ENCODE data around the gene FGFR2. TPM values are rescaled to one million over a fixed set of nuclear protein-coding genes. Genes with fewer than 3 reads are reported as not detected.
"Not testable (repeated sequence)": the region's sequence is repeated elsewhere in the genome, so short reads cannot be mapped to it uniquely, and the experiment has no call there.

FGFR2 gene
- total and polyA plus RNA-seq, 8 donors, result 48.0 to 350 (median 278) TPM

DNA sequence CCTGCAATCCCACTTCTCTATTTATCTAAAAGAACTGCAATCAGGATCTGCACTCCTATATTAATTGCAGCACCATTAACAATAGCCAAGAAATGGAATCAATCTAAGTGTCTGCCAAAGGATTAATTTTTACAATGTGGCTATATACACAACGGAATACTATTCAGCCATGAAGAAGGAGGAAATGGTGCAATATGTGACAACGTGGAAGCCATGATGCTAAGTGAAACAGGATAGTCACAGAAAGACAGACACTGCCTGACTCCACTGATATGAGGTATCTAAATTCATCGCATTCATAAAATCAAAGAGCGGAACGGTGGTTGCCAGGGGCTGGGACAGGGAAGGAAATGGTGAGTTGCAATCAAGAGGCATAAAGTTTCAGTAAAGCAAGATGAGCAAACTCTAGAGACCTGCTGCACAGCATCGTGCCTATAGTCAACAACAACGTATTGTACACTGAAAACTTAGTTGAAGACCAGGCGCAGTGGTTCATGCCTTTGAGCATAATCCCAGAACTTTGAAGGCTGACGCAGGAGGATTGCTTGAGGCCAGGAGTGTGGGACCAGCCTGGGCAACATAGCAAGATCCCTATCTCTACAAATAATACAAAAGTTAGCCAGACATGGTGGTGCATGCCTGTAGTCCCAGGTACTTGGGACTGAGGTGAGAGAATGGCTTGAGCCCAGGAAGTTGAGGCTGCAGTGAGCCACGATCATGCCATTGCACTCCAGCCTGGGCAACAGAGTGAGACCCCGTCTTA lies 76.3 kb downstream of the FGFR2 start:
- ATAC-seq (no peak), DNase-seq (no peak)
- Histone ChIP-seq H3K27ac (no peak overlapping the region), H3K36me3 (no peaks in the 10 kb centered on the region), H3K27me3 (no peaks in the 10 kb centered on the region), H3K4me1 (peaks cover 0 to 5% of the 10 kb centered on the region in 2 donors), H3K4me3 (no peak overlapping the region), H3K9me3 (no peaks in the 10 kb centered on the region)
- TF ChIP-seq, protein P1, sequence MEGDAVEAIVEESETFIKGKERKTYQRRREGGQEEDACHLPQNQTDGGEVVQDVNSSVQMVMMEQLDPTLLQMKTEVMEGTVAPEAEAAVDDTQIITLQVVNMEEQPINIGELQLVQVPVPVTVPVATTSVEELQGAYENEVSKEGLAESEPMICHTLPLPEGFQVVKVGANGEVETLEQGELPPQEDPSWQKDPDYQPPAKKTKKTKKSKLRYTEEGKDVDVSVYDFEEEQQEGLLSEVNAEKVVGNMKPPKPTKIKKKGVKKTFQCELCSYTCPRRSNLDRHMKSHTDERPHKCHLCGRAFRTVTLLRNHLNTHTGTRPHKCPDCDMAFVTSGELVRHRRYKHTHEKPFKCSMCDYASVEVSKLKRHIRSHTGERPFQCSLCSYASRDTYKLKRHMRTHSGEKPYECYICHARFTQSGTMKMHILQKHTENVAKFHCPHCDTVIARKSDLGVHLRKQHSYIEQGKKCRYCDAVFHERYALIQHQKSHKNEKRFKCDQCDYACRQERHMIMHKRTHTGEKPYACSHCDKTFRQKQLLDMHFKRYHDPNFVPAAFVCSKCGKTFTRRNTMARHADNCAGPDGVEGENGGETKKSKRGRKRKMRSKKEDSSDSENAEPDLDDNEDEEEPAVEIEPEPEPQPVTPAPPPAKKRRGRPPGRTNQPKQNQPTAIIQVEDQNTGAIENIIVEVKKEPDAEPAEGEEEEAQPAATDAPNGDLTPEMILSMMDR (IDR thresholded peaks at IDR 0.05), result no peak
- intact Hi-C loops (cut with DNase I), result no loop called here

DNA sequence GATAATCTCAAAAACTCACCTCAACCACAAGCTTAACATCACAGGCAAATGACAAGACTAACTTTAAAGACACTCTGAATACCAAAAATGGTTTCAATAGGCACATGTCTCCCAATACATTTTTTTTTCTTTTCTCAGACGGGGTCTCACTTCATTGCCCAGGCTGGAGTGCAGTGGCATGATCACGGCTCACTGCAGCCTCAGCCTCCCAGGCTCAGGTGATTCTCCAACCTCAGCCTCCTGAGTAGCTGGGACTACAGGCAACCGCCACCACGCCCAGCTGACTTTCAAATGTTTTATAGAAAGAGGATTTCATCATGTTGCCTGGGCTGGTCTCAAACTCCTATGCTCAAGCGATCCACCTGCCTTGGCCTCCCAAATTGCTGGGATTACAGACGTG lies 77.7 kb downstream of the FGFR2 start:
- H3K27ac ChIP-seq; H3K36me3 ChIP-seq; H3K27me3 ChIP-seq; H3K4me3 ChIP-seq; DNase-seq; ATAC-seq; intact Hi-C loops (cut with DNase I); H3K4me1 ChIP-seq; H3K9me3 ChIP-seq: not testable (repeated sequence)

DNA sequence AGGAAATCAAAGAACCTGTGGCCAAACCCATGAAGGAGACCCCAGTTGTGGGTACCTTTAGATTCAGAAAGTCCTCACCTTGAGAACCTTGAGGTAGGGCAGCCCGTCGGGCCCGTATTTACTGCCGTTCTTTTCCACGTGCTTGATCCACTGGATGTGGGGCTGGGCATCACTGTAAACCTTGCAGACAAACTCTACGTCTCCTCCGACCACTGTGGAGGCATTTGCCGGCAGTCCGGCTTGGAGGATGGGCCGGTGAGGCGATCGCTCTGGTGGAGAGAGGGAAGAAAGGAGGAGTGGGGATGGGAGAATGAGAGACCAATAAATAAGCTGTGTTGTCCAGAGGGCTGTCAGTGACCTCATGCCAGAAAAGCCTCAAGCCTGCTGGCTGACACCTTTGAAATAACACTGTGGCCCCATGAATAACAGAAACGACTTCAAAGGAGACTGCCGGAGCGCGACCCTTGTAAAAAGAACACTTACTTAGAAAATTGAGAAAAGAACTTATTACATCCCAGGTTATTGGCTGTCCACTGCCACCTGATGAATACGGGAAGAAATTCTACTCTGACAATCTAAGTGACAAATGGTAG lies 78.2 kb downstream of the FGFR2 start:
- no peaks in the 10 kb centered on the region for H3K9me3 ChIP-seq
- ATAC-seq (no peak), DNase-seq (peak in 1 of 4 donors; percentile 72)
- intact Hi-C loops (cut with DNase I), result no loop called here
- no peaks in the 10 kb centered on the region for H3K36me3 ChIP-seq
- H3K4me1 ChIP-seq, result peaks cover 0 to 2% of the 10 kb centered on the region in 2 donors
- TF ChIP-seq, protein P1 (IDR thresholded peaks at IDR 0.05), result no peak
- no peak overlapping the region for H3K4me3 ChIP-seq
- no peaks in the 10 kb centered on the region for H3K27me3 ChIP-seq
- no peak overlapping the region for H3K27ac ChIP-seq

DNA sequence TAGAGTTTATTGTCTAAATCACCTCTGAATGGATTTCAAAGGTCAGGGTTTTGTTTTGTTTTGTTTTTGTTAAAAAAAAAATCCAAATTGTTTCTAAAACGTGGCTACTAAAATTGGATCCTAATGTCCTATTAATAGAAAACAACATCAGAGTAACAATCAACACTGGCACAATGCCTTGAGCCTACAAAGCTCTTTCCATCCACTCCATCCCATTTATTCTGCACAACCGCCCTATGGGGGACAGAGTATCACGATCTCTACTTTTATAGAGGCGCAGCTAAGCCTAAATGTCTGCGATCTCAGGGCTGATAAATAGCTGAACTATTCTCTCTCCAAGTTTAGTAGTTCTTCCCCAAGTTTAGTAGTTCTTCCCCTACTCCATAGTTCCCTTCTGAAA lies 78.8 kb downstream of the FGFR2 start:
- intact Hi-C loops (cut with DNase I), result no loop called here
- H3K36me3 ChIP-seq, result no peaks in the 10 kb centered on the region
- H3K9me3 ChIP-seq, result no peaks in the 10 kb centered on the region
- ATAC-seq (no peak), DNase-seq (no peak)
- H3K4me1 ChIP-seq, result no peaks in the 10 kb centered on the region
- no peak overlapping the region for H3K27ac ChIP-seq
- no peaks in the 10 kb centered on the region for H3K27me3 ChIP-seq
- no peak overlapping the region for H3K4me3 ChIP-seq
- TF ChIP-seq, protein P1 (IDR thresholded peaks at IDR 0.05), result no peak

DNA sequence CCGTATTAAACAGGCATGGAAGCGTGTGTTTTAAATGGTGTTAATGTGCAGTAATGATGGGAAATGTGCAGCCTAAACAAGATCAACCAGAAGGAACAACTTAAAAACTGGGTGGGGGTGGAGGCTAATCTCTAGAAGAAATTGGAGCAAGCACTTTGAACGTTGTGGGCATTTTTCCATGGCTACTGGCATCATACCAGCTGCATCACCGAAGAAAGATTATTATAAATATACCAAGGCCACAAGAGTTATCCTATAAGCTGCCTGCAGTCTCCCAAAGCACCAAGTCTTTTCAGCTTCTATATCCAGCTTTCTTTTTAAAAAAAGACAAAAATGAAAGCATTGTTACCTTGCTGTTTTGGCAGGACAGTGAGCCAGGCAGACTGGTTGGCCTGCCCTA lies 79.9 kb downstream of the FGFR2 start:
- Histone ChIP-seq H3K27ac (no peak overlapping the region), H3K27me3 (no peaks in the 10 kb centered on the region), H3K4me3 (no peak overlapping the region), H3K36me3 (no peaks in the 10 kb centered on the region), H3K9me3 (no peaks in the 10 kb centered on the region), H3K4me1 (no peaks in the 10 kb centered on the region)
- TF ChIP-seq, protein P1 (IDR thresholded peaks at IDR 0.05), result no peak
- DNase-seq (no peak), ATAC-seq (no peak)
- intact Hi-C loops (cut with DNase I), result no loop called here

All from left lung (tissue), 10 donors.